HG03378 (cell line): ENCODE measurements around the gene LTBP4.
A peak's percentile ranks its signal among the peaks of the same experiment; 100 is the strongest.

ENCODE experiments used
- ATAC-seq: cut with Tn5 transposase; IDR thresholded peaks from one replicate; pipeline ENCODE4 v1.9.1; 2021; ENCODE audit warnings: mild to moderate bottlenecking, moderate library complexity; ENCODE audit not compliant: unreplicated experiment

Gene LTBP4

GRCh38 chr19:40596608-40597328 is 4.4 kb upstream of the LTBP4 start:
- no peak for ATAC-seq

GRCh38 chr19:40597329-40597838 is 3.8 kb upstream of the LTBP4 start:
- ATAC-seq: no peak

- ATAC-seq: no peak
These were observed 2.9 kb upstream of the LTBP4 start for GRCh38 chr19:40598121-40598917.

- ATAC-seq: no peak
These were observed 2.3 kb upstream of the LTBP4 start for GRCh38 chr19:40598918-40599307.

GRCh38 chr19:40599331-40599901 is 1.8 kb upstream of the LTBP4 start:
- ATAC-seq: no peak

GRCh38 chr19:40599902-40600569 is 1.1 kb upstream of the LTBP4 start:
- no peak for ATAC-seq

- ATAC-seq: no peak
These were observed 517 bp upstream of the LTBP4 start for GRCh38 chr19:40600570-40601133.

GRCh38 chr19:40603071-40603388 is 1.9 kb downstream of the LTBP4 start:
- no peak for ATAC-seq

GRCh38 chr19:40603389-40604170 is 2.4 kb downstream of the LTBP4 start:
- ATAC-seq: peak; percentile 65

- no peak for ATAC-seq
These were observed 3.0 kb downstream of the LTBP4 start for GRCh38 chr19:40604171-40604646.

- no peak for ATAC-seq
These were observed 3.6 kb downstream of the LTBP4 start for GRCh38 chr19:40604647-40605215.

- peak; percentile 27 for ATAC-seq
These were observed 4.2 kb downstream of the LTBP4 start for GRCh38 chr19:40605216-40605971.

- ATAC-seq: no peak
These were observed 6.4 kb downstream of the LTBP4 start for GRCh38 chr19:40607311-40608239.

- no peak for ATAC-seq
These were observed 7.1 kb downstream of the LTBP4 start for GRCh38 chr19:40608240-40608621.

GRCh38 chr19:40608957-40609356 is 7.8 kb downstream of the LTBP4 start:
- no peak for ATAC-seq

GRCh38 chr19:40609561-40610395 is 8.6 kb downstream of the LTBP4 start:
- no peak for ATAC-seq

GRCh38 chr19:40610396-40611064 is 9.4 kb downstream of the LTBP4 start:
- no peak for ATAC-seq
